Hepatocyte (in vitro differentiated cells): ENCODE measurements around the gene STXBP1. TPM values are rescaled to one million over a fixed set of nuclear protein-coding genes. Genes with fewer than 3 reads are reported as not detected.

ENCODE experiments used
- DNase-seq: peaks from one replicate; pipeline ENCODE4 v3.0.0-alpha.2; 2016; ENCODE audit warnings: low spot score
- H2AFZ ChIP-seq: fragments of 200-600 bp; sonication (generic); 2 replicates; pipeline ENCODE4 v1.6.0; 2016; ENCODE audit warnings: antibody characterized with exemption, mild to moderate bottlenecking
- H3K27ac ChIP-seq: fragments of 200-600 bp; sonication (generic); 2 replicates; pipeline ENCODE4 v1.5.1; 2016; ENCODE audit warnings: mild to moderate bottlenecking
- H3K27me3 ChIP-seq: fragments of 200-600 bp; sonication (generic); 2 replicates; pipeline ENCODE4 v1.6.1; 2016
- H3K36me3 ChIP-seq: fragments of 200-600 bp; sonication (generic); replicated peaks from 2 replicates; pipeline ENCODE4 v1.5.1; 2016; ENCODE audit warnings: low read depth; ENCODE audit not compliant: insufficient read depth
- H3K4me1 ChIP-seq: fragments of 200-600 bp; sonication (generic); 2 replicates; pipeline ENCODE4 v1.5.1; 2016; ENCODE audit warnings: mild to moderate bottlenecking, moderate library complexity; ENCODE audit not compliant: insufficient read depth
- H3K4me2 ChIP-seq: fragments of 200-600 bp; sonication (generic); 2 replicates; pipeline ENCODE4 v1.6.0; 2016
- H3K4me3 ChIP-seq: fragments of 200-600 bp; sonication (generic); 2 replicates; pipeline ENCODE4 v1.5.1; 2016; ENCODE audit warnings: mild to moderate bottlenecking
- H3K79me2 ChIP-seq: fragments of 200-600 bp; sonication (generic); 2 replicates; pipeline ENCODE4 v1.6.0; 2017; ENCODE audit warnings: mild to moderate bottlenecking
- H3K9me2 ChIP-seq: fragments of 200-600 bp; sonication (generic); replicated peaks from 2 replicates; pipeline ENCODE4 v1.6.0; 2017; ENCODE audit warnings: mild to moderate bottlenecking; ENCODE audit not compliant: insufficient read depth
- H3K9me3 ChIP-seq: fragments of 200-600 bp; sonication (generic); 2 replicates; pipeline ENCODE4 v1.5.1; 2016; ENCODE audit warnings: low read depth, mild to moderate bottlenecking
- H4K20me1 ChIP-seq: fragments of 200-600 bp; sonication (generic); 2 replicates; pipeline ENCODE4 v1.6.0; 2016; ENCODE audit warnings: mild to moderate bottlenecking; ENCODE audit not compliant: insufficient read depth, poor library complexity, severe bottlenecking
- CTCF ChIP-seq: fragments of 200-600 bp; sonication (generic); IDR thresholded peaks from 2 replicates; pipeline ENCODE4 v1.5.1; 2016; ENCODE audit warnings: antibody characterized with exemption, mild to moderate bottlenecking; ENCODE audit not compliant: poor library complexity
- EZH2 ChIP-seq: fragments of 200-600 bp; sonication (generic); IDR thresholded peaks from 2 replicates; pipeline ENCODE4 v1.6.1; 2016; ENCODE audit warnings: antibody characterized with exemption, mild to moderate bottlenecking, borderline replicate concordance
- EZH2phosphoT487 ChIP-seq: fragments of 200-600 bp; sonication (generic); IDR thresholded peaks from one replicate; pipeline ENCODE4 v1.6.1; 2018; ENCODE audit warnings: antibody characterized with exemption, mild to moderate bottlenecking, low read depth, moderate library complexity; ENCODE audit not compliant: unreplicated experiment, severe bottlenecking
- WGBS: methylation state at CpG from one replicate; pipeline ENCODE4 v1.1.6; 2016; ENCODE audit warnings: low lambda C conversion rate; ENCODE audit errors: missing lambda C conversion rate; 5-methylcytosine and 5-hydroxymethylcytosine counted together
- polyA plus RNA-seq: library from polyadenylated mRNA; unstranded; fragments of >200 nt; fragmentation: Nextera tagmentation; extraction: Ambion mirVana; gene quantifications from 2 replicates; pipeline ENCODE4 v1.2.1, GENCODE V29; 2016
- total RNA-seq: library from RNA; depleted of rRNA; stranded (reverse); fragments of >200 nt; gene quantifications from 2 replicates; pipeline ENCODE4 v1.2.3, GENCODE V29; 2014

STXBP1 gene
- total and polyA plus RNA-seq, 2 experiments from 2014 or later, result 22.6 to 27.6 TPM

- WGBS, result 86% methylated on average over 20 of the region's 20 CpGs
- TF ChIP-seq EZH2 (no peak), CTCF (no peak), EZH2phosphoT487 (no peak)
Measured at GRCh38 chr9:127692071-127692470, 80.0 kb downstream of the STXBP1 start.

GRCh38 chr9:127693143-127693542 is 81.1 kb downstream of the STXBP1 start:
- Histone ChIP-seq H3K9me3 (no peaks in the 10 kb centered on the region), H3K4me3 (no peak overlapping the region), H3K36me3 (no peaks in the 10 kb centered on the region), H3K27me3 (no peaks in the 10 kb centered on the region), H2AFZ (no peak overlapping the region), H3K4me1 (no peaks in the 10 kb centered on the region), H3K9me2 (no peaks in the 10 kb centered on the region), H4K20me1 (no peaks in the 10 kb centered on the region), H3K79me2 (no peaks in the 10 kb centered on the region), H3K27ac (no peak overlapping the region), H3K4me2 (no peak overlapping the region)
- TF ChIP-seq EZH2 (no peak), EZH2phosphoT487 (no peak), CTCF (no peak)
- WGBS, result 92% methylated on average over 10 of the region's 10 CpGs
- DNase-seq, result no peak

More at GRCh38 chr9:127692071-127692470, 80.0 kb downstream of the STXBP1 start:
- Histone ChIP-seq H3K27ac (no peak overlapping the region), H3K27me3 (no peaks in the 10 kb centered on the region), H2AFZ (no peak overlapping the region), H3K79me2 (no peaks in the 10 kb centered on the region), H3K9me2 (no peaks in the 10 kb centered on the region), H4K20me1 (no peaks in the 10 kb centered on the region), H3K36me3 (no peaks in the 10 kb centered on the region), H3K4me2 (no peak overlapping the region), H3K4me3 (no peak overlapping the region), H3K9me3 (no peaks in the 10 kb centered on the region), H3K4me1 (no peaks in the 10 kb centered on the region)
- DNase-seq, result no peak

GRCh38 chr9:127693697-127694096 is 81.6 kb downstream of the STXBP1 start:
- Histone ChIP-seq H3K27me3 (no peaks in the 10 kb centered on the region), H3K9me3 (no peaks in the 10 kb centered on the region), H3K4me2 (no peak overlapping the region), H3K9me2 (no peaks in the 10 kb centered on the region), H2AFZ (no peak overlapping the region), H3K4me1 (no peaks in the 10 kb centered on the region), H4K20me1 (no peaks in the 10 kb centered on the region), H3K27ac (no peak overlapping the region), H3K79me2 (no peaks in the 10 kb centered on the region), H3K36me3 (no peaks in the 10 kb centered on the region), H3K4me3 (no peak overlapping the region)
- TF ChIP-seq CTCF (no peak), EZH2phosphoT487 (no peak), EZH2 (no peak)
- no peak for DNase-seq
- 96% methylated on average over 4 of the region's 4 CpGs for WGBS
